ENCODE results near the gene NT5M.
A peak's percentile ranks its signal among the peaks of the same experiment; 100 is the strongest.

Gene NT5M

DNA sequence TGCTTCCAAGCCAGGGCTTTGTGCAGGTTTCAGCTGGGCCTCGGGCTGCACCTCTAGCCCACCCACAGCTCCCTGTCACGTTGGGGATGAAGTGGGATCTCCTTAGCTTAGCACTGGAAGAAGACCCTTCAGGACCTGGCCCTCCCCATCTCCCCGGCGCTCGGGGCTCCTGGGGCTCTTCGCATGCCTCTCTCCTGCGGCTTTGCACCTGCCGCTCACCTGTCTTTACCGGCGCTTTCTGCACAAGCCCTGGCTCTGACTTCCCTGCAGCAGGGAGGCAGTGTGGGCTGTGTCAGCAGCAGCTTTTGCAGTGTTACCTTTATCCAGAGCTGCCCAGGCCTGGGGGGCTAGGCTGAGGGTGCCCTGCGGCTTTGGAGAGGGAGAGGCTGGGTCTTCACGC lies 52.3 kb downstream of the NT5M start:
- no peak for DNase-seq (ENCODE audit: low read depth)

DNA sequence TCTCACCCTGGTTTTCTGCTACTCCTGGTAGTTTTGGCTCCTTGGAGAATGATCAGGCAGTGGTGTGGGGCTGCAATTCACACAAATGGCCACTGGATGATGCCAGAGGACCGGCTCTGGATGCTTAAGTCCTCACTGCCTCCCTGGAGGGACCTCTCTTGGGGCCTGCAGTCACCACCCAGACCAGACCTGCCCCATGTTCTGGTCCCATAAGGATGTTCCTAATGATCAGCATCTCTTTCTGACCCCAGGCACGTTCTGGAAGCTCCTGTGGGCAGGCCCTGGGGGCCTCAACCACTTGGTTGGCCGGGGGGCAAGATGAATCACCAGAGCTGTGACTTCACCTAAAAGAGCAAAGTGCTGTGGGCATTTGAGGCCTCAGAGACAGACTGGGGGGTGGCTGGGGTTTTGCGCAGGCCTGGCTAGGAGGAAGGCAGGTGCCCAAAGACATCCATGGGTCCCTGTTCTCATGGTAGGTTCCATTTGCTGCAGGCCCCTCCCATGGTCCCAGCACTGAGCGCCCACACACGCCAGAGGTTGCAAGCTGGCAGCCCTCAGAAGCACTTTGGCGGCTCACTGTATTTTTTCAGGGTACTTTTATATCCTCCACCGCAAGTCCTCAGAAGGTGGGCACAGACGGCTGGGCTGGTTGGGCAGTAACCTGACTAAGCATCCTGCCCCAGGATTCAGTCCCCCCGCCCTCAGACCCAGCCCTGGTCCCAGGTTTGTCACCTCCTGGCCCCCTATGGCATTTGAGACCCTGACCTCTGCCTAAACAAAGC lies 53.2 kb downstream of the NT5M start:
- DNase-seq (ENCODE audit: low read depth) = peak; percentile 33

DNA sequence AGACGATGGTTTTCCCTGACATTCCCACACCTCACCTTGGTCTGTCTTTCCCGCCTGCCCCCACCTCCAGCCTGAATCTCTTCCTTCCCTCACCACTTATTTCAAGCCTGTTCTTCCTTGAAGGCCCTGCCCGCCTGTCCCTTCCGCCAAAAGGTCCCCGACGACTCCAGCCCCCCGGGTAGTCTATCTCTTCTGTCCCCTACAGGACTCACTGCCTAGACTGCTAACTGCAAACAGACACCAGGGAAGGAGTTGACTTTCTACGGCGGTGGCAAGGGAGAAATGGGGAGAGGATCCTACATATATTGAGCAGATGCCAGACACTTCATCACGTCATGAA lies 53.7 kb downstream of the NT5M start:
- DNase-seq (ENCODE audit: low read depth) = no peak

DNA sequence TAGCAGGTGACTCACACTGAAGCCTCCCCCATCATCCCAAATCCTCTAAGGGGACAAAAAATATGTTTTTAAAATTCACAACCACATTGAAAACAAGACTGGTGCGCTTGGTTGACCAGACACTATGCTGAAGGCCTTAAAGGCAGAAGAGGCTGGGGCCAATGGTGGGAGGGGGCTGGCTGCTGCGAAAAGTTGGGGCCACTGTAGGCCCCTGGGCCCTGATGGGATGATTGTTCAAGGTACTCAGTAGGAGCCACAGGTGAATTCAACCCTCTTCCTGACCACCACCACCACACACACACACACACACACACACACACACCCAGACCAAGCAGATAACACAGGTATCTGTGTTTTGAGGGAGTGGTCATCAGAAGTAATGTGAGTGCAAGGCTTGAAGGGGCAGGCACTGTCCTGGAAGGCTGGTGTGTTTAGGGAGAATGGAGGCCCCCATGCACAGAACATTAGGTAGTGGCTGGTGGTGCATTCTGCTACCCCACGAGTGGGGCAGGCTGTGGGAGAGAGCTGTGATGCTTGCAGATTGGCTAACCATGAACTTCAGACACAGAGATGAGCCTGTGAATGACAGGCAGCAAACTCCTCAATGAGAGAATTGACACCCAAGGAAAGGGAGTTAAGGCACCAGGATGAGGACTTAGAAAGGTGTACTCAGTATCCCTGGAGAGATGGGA lies 55.0 kb downstream of the NT5M start:
- DNase-seq (ENCODE audit: low read depth) = no peak

DNA sequence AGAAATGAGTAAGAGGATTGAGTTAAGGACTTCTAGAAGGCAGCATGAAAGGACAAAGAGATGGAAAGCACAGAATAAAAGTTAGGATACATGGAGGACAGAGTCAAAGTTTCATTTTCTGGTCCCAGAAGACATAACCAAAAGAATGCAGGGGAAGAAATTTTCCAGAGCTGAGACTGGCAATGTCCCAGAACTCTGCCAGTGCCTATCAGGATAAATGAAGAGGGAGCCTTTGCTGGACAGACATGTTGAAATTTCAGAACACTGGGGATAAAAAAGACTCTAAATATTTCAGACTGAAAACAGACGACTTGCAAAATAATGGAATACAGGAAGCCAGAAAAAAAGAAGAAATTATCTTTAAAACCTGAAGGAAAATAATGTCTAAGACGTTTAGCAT lies 55.7 kb downstream of the NT5M start:
- no peak for DNase-seq (ENCODE audit: low read depth)

DNA sequence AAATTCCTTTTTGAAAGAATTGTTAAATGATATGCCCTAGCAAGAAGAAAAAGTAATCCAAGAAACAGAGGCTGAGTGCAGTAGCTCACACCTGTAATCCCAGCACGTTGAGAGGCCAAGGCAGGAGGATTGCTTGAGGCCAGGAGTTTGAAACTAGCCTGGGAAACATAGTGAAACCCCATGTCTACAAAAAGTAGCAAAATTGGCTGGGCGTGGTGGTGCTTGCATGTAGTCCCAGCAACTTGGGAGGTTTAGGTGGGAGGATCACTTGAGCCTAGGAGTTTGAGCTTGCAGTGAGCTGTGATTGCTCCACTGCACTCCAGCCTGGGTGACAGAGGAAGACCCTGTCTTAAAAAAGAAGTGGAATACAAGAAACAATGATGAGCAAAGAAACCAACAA lies 56.1 kb downstream of the NT5M start:
- no peak for DNase-seq (ENCODE audit: low read depth)

DNA sequence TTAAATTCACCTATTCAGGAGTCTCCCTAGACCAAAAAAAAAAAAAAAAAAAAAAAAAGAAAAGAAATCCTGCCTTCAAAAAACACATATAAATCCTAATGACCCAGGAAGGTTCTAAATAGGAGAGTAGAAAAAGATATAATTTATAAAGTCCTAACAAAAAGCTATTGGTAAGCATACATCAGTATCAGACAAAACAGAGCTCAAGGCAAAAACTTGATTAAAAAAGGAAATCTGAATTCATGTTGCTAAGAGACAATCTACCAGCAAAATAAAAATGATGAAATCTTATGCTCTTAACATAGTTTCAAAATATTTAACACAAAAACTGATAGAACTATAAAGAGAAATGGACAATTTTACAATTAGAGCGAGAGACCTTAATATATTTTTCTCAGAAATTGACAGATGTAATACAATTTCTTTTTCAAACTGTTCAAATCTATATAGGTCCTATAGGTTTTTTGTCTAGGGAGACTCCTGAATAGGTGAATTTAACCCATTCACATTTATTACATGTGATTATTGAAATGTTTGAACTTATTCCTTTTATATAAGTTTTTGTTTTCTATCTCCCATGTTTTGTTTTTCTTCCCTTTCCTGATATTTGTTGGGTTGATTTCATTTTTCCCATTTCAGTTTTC lies 57.0 kb downstream of the NT5M start:
- no peak for DNase-seq (ENCODE audit: low read depth)

DNA sequence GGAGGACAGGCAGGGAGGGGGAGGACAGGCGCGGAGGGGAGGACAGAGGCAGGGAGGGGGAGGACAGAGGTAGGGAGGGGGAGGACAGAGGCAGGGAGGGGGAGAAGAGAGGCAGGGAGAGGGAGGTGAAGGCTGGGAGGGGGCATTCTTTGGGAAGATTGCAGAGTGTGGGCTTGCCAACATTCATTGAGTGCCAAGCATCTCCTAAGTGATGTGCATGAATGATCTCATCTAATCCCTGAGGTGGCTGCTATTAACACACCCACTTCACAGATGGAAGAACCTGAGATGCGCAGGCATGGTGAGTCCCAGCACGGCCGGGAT lies 58.3 kb downstream of the NT5M start:
- DNase-seq (ENCODE audit: low read depth) = no peak

DNA sequence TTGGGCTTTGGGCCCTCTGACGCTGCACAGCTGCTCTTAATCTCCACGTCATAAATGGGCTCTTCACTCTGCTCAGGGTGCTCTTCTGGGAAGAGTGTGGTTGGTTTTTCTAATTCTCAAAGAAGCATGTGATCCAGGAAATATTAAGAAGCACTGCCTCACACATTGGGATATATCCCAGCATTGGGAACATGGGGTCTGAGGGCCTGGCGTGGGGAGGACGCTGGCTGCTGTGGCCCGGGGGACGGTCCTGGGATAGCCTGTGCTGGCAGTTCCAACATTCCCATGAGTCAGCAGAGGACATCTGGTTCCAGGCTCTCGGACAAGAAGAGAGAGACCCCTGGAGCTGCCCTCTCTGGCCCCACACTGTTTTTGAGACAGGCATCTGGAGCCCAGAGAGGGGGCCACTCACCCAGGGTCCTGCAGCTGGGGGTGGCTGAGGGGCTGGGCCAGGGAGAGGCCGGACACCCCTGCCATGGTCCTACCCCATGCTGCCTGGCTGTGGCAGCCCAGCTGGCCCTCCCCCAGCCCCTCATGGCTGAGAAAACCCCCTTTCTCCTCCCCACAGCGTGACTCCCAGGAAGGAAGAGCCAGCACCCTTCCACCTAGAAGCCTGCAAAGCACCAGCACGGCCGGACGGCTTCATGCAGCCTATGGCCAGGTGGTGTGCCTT lies 58.8 kb downstream of the NT5M start:
- DNase-seq (ENCODE audit: low read depth) = no peak

DNA sequence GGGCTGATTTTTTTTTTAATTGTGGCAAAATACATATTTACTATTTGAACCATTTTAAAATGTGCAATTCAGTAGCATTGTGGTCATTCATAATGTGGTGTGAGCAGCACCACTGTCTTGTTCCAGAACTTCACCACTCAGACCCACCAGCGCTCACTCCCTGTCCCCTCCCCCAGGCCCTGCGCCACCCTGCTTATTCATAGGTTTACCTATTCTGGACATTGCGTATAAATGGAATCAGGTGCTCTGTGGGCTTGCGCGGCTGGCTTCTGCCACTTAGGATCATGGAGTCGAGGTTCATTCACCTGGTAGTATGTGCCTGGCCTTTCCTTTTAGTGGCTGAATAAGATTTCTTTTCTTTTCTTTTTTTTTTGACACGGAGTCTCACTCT lies 59.4 kb downstream of the NT5M start:
- DNase-seq (ENCODE audit: low read depth) = no peak

DNA sequence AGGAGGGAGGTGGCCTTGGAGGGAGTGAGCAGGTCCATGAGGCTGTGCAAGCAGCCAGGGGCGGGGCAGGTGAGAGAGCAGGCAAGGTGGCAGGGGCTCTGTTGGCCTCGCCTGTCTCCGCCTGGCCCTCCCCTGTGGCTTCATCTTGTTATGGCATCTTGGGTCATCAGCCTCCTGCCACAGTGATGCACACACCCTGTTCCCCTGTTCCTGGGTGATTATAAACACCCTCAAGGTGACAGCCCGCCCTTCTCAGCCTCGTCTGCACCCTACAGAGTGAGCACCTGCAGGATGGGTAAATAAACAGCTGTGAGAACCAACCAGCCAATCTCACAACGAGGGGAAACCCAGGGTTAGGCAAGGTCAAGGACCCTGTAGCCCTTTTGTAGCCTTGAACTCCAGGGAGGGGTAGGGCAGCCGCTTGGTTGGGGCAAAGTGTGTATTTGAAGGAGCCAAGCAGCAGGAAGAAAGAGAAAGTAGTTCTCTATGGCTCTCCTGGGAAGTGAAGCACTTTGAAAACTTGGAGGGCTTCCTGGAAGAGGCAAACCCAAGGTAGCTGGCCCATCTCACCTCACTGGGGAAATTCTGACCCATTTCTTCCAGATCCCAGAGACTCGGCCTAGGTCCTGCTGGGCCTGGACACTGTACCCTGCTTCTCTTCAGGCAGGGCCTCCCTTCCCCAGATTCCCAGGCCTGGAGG lies 60.6 kb downstream of the NT5M start:
- no peak for DNase-seq (ENCODE audit: low read depth)

DNA sequence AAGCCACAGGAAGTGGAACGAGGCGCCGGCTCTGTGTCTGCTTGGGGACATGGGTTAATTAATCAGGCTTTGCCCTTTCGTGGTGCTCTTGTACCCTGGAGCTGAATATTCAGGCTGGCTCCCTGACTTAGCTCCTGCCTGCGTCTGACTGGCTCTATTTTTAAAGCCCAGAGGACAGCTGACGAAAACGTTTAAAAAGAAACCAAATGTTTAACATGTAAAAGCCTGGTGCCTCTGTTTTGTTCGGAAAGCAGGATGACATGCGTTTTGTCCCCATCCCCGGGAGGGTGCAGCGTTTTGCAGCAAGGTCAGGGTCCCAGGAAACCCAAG lies 61.1 kb downstream of the NT5M start:
- DNase-seq (ENCODE audit: low read depth) = no peak

DNA sequence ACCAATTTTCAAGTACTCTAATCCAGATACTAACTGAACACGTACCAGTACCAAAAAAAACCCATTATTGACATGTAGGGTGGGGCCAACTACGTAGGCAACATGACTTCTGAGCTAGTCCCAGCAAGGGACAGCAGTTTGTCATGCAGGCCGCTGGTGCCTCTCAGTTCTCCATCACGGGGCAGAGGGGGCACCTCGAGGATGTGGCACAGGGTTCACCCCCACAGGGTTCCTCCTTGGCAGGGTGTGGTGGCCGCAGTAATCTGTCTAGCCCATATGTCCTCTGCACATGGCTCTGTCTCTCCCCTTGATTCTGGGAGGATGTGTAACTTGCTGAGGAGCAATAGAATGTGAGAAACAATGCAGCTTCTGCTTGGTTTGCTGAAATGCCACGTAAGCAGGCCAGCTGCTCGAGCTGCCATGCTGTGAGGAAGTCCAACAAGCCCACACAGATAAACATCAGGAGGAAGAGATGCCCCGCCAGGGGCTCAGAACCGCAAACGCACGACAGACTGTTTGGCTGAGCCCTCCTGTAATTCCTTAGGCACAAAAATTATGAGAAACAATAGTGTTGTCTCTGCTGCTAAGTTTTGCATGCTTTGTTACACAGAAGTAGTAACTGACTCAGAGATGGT lies 62.4 kb downstream of the NT5M start:
- no peak for DNase-seq (ENCODE audit: low read depth)

DNA sequence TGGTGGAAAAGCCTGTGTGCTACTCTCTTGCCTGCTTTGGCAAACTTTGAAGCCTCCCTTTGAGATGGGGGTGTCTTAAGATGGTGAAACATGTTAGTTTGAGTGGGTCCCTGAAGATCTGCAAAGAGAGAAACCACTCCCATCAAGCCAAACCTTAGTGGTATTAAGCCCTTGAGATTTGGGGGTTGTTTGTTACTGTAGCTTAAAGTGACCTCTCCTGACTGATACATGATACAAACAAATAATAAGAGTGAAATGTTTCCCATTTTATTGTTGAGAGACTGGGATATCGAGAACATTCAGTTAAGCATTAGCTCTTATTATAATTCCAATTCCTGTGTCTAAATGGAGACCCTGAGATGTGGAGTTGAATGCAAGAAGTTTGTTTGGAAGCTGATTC lies 63.1 kb downstream of the NT5M start:
- no peak for DNase-seq (ENCODE audit: low read depth)

DNA sequence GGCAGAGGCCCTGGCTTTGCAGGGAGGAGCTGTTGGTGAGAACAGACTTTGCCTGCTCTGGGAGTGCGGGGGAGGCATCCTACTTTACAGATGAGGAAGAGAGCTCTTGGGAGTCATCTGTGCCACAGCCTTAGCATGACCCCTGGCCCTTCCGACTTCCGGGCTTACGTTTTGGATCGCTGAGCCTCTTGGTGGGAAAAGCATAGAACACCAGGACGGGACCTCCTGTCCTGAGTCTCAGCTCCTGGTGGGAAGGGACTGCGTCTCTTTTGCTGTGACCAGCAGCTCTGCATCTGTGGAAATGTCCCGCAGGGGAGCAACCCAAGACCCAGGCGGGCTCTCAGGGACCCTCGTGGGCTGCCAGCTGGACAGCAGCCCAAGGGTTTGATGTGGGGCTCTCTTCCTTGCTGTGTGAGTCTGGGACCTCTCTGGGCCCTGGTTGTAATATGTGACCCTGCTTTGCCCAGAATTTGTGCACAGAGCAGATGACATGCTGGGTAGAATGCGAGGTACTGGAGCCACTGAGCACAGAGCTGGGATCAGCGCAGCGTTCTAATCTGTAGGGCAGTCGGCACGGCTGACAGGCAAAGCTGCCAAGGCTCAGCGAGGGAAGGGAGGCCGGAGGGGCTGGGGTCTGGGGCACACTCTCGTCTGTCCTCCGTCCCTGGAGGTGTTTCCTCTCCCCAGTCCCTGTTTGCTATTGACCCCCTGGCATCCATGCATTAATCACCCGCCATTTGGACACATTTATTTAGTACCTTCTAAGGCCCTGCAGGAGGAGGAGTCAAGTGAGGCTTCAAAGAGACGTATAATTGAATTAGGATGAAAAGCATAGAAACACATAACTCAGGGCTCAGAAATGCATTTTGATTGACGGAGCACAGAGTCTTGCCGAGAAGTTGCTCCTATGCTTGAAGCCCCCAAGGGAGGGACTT lies 64.0 kb downstream of the NT5M start:
- no peak for DNase-seq (ENCODE audit: low read depth)

DNA sequence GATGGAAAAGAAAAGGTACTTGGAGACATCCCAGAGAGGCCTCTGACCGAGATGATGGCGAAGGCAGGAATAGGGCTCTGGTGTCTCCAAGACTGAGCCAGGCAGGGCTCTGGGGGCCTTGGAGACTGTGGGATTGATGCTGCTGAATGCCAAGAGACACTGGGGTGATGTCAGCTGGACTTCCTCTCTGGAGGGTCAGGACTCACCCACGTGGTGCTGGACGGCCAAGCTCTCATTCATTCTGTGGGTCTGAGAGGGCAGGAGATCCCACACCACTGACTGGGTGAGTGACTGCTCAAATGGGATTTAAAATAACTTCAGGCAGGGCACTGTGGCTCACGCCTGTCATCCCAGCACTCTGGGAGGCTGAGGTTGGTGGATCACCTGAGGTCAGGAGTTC lies 64.8 kb downstream of the NT5M start:
- no peak for DNase-seq (ENCODE audit: low read depth)

DNA sequence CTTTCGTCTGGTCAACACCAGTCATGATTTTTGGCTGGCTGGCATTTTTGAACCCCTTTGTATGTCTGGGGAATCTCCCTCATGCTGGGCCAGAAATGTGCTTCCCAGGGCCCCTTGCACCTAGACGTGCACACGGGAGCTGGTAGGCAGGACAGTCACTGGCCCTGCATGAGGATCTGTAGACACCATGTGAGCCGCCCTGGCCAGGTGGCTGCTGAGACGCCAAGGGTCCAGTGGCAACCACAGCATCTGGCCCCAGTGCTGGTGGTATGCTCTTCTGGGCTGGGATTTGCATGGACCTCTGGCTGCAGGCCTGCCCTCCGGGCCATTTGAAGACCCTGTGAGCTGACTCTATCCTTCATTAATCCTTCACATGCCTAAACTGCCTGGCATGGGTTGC lies 67.5 kb downstream of the NT5M start:
- DNase-seq (ENCODE audit: low read depth) = no peak

DNA sequence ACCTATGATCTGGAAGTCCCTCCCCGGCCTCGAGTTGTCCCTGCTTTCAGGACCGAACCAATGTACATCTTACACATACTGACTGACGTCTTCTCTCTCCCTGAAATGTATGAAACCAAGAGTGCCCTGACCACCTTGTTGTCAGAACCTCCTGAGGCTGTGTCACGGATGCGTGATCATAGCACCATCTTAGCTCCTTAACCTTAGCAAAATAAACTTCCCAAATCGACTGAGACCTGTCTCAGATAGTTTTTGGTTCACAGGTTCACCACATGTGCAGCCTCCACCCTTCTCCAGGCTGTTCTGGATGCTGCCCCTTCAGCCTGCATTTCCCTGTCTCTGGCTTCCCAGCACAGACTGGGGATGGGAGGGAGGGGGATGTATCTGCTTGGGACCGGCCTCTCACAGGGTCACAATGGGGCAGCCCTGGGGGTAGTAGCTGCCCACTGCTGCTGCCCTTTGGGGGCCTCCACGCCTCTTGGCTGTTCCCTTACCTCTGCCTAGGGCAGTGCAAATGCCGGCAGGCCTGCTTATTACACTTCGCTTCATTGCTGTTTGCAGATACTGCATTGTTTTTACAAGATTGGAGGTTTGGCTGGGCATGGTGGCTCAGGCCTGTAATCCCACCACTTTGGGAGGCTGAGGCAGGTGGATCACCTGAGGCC lies 69.8 kb downstream of the NT5M start:
- no peak for DNase-seq (ENCODE audit: low read depth)

DNA sequence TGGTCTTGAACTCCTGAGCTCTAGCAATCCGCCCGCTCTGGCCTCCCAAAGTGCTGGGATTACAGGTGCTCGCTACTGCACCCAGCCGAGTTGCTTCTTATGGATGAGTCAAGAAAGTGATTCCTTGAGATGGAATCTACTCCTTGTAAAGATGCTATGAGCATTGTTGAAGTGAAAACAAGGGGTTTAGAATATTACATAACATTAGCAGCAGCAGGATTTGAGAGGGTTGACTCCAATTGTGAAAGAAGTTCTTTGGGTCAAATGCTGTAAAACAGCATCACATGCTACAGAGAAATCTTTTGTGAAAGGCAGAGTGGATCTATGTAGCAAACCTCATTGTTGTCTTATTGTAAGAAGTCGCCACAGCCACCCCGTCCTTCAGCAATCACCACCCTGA lies 72.7 kb downstream of the NT5M start:
- DNase-seq (ENCODE audit: low read depth) = no peak

DNA sequence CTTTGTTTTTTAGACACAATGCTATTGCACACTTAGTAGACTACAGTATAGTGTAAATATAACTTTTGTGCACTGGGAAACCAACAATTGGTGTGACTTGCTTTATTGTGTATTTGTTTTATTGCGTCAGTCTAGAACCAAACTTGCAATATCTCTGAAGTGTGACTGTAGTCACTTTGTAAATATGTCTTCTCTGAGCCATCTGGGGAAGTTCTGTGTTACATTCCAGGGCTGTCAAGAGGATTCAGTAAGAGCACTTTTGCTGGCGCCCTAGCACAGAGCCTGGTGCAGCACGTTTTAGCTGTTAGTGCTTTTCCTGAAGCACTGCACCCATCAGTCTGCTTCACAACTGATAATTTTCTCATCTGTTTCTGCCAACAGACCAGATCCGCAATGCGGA lies 73.2 kb downstream of the NT5M start:
- DNase-seq (ENCODE audit: low read depth) = no peak
